ENCODE data around the gene RIPPLY2. TPM values are rescaled to one million over a fixed set of nuclear protein-coding genes. Genes with fewer than 3 reads are reported as not detected.
"Not testable (repeated sequence)": the region's sequence is repeated elsewhere in the genome, so short reads cannot be mapped to it uniquely, and the experiment has no call there.

Gene RIPPLY2, protein sequence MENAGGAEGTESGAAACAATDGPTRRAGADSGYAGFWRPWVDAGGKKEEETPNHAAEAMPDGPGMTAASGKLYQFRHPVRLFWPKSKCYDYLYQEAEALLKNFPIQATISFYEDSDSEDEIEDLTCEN
- not detected in 2 replicates for total RNA-seq

DNA sequence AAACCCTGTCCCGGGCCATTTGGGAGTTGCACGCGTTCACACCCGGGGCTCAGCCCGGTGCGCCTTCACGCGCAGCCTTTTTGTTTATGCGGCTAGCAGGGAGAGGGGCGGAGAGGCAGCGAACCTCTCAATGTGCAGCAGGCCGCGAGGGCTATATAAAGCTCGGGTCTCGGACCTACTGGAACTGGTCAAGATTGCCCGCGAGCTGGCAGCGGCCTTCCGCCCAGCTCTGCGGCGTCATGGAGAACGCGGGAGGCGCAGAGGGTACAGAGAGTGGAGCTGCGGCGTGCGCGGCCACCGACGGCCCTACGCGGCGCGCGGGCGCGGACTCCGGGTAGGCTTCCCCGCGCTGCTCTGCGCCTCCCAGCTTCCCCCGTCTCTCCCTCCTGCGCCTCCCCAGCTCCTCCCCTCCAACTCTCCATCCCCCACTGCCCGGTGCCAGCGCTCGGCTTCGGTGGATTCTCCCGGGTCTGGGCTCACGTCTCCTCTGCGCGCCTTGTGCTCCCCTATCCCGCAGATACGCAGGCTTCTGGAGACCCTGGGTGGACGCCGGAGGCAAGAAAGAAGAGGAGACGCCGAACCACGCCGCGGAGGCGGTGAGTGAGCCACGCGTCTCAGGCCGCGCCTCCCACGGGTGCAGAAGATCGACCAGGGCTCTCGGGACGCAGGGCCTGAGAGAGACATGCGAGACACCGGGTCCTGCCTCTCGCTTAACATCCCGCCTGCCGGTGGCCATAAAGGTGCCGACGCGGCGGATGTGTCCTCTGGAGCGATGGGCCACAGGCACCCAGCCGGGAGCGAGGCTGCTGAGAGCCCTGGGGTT is at the start of gene RIPPLY2:
RIPPLY2 (plus strand) TSS at position 183 of the 823 bp plus-strand sequence; CDS start at position 240, 57 bp downstream.
- DNase-seq (ENCODE audit: low read depth), result no peak

DNA sequence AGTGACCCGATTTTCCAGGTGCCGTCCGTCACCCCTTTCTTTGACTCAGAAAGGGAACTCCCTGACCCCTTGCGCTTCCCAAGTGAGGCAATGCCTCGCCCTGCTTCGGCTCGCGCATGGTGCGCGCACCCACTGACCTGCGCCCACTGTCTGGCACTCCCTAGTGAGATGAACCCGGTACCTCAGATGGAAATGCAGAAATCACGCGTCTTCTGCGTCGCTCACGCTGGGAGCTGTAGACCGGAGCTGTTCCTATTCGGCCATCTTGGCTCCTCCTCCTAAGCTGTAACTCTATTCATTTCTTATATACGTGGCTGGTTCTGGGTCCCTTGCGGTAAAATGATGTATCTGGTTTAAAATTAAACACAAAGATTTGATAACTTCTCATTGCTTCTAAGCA is 49.7 kb upstream of the RIPPLY2 start:
- DNase-seq (ENCODE audit: low read depth), result not testable (repeated sequence)

DNA sequence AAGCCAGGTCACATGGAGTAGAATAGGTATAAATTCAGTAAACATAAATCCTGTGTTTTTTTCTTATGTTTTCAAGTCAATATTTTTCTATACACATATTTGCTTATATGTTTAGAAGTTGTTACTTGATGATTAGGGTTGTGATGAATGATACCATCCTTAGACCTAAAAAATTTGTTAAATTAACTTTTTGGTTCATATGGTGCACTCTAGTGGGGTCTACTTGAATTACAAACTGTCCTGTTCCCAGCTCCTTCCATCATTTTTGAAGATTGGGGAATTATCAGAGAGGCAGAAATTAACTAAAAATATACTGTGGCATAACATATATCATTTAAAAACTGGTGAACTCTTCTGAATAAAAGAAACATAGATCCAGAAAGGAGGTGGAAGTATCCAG is 48.3 kb upstream of the RIPPLY2 start:
- no peak for DNase-seq (ENCODE audit: low read depth)

GRCh38 chr6:83808005-83808404 is 45.2 kb upstream of the RIPPLY2 start:
- no peak for DNase-seq (ENCODE audit: low read depth)

DNA sequence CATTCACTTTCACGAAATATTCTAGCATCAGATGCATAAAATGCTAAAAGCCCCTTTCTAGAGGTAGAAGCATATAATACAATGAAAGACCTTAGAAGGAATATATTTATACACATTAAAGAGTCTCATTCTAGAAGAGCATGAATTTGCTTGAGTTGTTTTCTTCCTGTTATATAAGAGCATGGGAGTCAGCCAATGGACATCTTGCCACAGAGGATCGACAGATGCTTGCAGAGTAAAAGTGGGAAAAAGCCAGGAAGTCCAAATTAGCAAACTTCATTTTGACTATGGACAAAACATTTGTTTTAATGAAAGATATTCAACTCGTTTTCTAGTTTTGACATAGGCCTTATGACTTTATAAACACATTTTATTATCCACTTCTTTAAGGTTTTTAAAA is 44.2 kb upstream of the RIPPLY2 start:
- no peak for DNase-seq (ENCODE audit: low read depth)

DNA sequence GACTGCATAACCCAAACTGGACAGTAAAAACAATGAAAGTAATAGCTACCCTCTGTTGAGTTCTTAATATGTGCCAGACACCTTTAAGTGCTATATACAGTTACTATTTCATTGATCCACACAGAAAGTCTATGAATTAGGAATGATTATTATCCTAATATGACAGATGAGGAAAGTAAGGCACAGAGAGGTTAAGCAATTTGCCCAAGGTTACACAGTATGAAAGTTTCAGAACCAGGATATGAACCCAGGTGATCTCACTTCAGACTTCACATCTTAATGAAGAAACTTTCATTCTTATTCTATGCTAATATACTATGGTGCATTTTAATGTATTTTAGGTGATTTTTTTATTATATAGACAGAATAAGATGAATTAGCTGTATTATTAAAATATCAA is 40.6 kb upstream of the RIPPLY2 start:
- DNase-seq (ENCODE audit: low read depth), result no peak

GRCh38 chr6:83815631-83816272 is 37.4 kb upstream of the RIPPLY2 start:
- peak; percentile 50 for DNase-seq (ENCODE audit: low read depth)

- DNase-seq (ENCODE audit: low read depth), result no peak
Observed at GRCh38 chr6:83822629-83823169, 30.5 kb upstream of the RIPPLY2 start.

DNA sequence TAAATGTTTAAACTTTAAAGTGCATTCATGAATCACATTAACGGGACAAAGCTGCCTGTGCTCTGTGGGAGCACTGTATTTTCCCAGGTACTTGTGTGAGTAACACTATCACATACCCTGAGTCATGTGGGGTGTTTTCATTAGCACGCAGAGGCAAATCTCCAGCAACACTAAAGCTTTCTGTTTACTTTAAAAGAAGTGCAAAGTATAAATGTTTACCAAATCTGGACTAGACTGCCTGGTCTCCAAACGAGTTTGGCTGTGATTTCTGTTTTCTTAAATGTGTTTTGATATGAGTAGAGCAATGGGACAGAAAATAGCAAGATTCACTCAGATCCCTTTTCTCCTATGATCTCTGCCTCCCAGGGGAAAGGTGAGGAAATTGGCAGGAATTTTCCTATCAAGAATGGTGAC is 28.8 kb upstream of the RIPPLY2 start:
- peak; percentile 85 for DNase-seq (ENCODE audit: low read depth)

- no peak for DNase-seq (ENCODE audit: low read depth)
Observed at GRCh38 chr6:83824831-83825230, 28.3 kb upstream of the RIPPLY2 start.

DNA sequence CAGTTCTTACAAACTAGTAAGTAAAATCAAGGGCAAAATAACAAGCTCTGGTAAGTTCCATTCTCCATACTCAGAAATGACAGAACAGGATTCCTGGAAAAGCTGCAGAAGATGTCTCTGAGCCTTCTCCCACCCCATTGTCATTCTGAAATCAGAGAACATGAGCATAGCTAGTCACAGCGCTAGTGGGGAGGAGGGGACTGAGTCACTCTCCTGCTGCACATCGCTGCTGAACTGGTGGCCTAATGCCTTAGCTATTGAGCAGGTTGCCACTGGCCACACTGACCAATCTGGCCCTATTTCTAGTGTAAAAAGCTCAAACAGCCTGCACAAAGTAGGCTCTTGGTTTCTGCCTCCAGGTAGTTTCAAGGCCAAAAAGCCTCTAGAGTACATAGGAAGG is 26.1 kb upstream of the RIPPLY2 start:
- DNase-seq (ENCODE audit: low read depth), result peak; percentile 2

DNA sequence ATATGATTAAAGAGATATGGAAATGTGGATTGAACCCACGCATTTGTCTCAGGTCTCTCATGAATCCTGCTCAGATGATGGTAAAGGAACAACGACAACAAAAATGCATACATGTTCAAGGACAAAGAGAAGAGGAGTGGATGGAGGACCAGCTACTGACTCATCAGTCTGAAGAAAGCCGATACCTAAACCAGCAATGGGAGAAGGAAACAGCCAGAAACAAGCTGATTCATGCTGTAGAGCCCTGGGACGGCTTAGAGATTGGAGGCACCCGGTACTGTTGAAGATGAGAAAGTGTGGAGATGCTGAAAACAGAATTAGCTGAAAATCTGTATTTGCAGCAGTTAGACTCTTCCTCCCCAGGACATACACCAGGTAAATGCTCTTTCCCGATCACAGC is 14.4 kb upstream of the RIPPLY2 start:
- no peak for DNase-seq (ENCODE audit: low read depth)

GRCh38 chr6:83844170-83844569 is 9.0 kb upstream of the RIPPLY2 start:
- DNase-seq (ENCODE audit: low read depth), result no peak

- no peak for DNase-seq (ENCODE audit: low read depth)
Observed at GRCh38 chr6:83846291-83846690, 6.9 kb upstream of the RIPPLY2 start.

GRCh38 chr6:83847179-83847578 is 6.0 kb upstream of the RIPPLY2 start:
- peak; percentile 9 for DNase-seq (ENCODE audit: low read depth)

DNA sequence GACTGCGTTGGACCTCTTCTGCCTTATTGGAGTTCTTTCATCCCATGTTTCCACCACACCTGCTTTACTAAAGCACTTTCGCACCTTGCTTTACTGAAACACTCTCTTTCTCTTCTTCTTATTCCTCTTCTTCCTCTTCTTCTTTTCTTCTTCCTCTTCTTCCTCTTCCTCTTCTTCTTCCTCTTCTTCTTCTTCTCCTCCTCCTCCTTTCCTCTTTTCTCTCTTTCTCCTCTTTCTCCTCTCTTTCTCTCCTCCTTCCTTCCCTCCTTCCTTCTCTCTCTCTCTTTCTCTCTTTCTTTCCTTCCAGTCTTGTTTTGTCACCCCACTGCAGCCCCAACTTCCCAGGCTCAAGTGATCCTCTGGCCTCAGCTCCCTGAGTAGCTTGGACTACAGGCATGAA is 4.0 kb upstream of the RIPPLY2 start:
- DNase-seq (ENCODE audit: low read depth), result no peak

GRCh38 chr6:83849610-83850009 is 3.5 kb upstream of the RIPPLY2 start:
- DNase-seq (ENCODE audit: low read depth), result no peak

DNA sequence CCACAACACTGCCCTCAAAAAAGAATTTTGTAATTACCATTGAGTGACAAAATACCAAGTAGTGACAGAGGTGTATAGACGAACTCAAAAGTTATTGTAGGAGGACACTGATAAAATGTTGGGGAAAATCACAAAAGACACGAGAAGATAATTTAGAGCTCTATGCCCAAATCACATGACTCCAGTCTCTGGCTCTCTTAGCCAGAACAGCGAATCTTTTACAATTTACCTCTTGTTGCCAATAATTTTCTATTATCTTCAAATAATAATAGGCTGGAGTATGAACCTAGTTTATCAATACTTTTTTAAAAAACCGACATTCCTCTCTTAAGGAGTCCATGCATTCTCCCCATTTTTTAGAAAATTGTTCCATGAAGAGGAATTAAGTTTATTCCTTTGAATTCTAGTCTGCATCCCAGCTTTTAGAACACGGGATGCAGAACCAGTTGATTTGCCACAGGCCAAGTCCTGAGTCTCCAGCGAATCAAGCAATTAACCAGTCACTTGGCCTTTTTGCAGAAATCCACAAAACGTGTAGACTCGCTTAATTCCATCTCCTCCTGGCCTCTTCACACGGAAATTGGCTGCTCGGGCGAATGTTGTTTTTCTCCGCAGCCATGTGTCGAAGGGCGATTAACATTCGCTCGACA is 507 bp upstream of the RIPPLY2 start:
- DNase-seq (ENCODE audit: low read depth), result no peak

DNA sequence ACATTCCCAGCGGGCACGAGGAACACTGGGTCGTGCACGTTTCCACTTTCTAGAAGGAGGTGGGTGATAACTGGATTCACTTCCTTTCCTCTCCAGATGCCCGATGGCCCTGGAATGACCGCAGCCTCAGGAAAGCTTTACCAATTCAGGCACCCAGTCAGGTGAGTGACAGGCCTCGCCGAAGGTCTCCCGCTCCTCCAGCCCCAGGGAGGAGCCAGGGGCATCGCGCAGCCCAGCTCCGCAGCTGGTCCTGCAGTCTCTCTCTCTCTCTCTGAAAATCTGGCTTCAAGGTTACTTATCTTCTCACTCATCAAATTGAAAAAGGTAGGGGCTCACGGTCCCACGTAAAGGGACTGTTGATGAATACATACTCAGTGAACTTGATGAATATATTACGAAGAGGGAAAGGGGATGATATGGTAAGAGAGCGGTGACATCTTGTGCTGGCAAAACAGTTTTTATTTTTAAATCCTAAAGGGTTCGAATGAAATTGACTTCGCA is 891 bp downstream of the RIPPLY2 start:
- no peak for DNase-seq (ENCODE audit: low read depth)

GRCh38 chr6:83854766-83855165 is 1.6 kb downstream of the RIPPLY2 start:
- DNase-seq (ENCODE audit: low read depth), result no peak

DNA sequence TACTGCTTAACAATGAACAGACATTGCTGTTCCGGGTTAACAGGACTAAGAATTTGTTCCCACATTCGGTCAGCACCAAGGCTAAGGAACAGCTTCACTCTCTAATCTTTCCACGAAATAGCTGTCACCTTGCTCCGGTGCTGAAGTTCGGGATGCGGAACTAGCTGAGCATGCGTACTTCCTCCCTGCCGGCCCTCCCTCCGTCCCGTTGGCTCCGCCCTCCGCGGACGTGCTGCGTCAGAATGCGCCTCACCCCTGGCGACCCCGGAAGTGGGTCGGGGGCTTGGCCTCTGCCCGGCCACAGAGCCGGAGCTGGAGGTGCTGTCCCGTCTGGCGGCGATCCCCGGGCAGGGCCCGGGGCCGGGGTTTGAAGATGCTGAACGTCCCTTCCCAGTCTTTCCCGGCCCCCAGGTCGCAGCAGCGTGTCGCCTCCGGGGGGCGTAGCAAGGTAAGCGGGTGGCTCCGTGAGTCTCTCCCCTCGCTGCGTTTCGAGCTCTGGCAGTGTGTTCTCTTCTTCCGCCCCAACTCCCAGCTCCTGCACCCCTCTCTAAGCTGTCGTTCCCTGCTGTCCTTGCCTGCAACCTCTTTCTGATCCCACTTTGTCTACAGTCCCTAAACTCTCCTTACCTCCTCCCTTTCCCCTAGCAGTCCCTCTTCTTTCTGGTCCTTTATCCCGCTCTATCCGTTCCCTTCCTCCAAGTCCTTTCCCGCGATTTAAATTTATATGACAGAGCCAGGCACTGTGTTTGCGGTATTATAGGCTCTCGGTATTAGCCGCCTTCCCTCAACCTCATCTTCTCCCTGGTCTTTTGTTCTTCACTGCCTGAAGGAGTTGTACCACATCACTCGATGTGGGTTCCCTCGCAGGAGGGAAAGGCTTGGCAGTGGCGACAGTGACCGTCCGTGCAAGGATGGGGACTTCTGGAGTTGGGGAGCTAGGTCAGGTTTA is 6.5 kb downstream of the RIPPLY2 start, which contains the start of gene CYB5R4:
CYB5R4 (plus strand) TSS at position 280 of the 949 bp plus-strand sequence; CDS start at position 374, 94 bp downstream.
- DNase-seq (ENCODE audit: low read depth), result peak; percentile 90

Measured in renal cortical epithelial cell (primary cell).